ENCODE data around the gene SCN5A.

The SCN5A gene

DNA sequence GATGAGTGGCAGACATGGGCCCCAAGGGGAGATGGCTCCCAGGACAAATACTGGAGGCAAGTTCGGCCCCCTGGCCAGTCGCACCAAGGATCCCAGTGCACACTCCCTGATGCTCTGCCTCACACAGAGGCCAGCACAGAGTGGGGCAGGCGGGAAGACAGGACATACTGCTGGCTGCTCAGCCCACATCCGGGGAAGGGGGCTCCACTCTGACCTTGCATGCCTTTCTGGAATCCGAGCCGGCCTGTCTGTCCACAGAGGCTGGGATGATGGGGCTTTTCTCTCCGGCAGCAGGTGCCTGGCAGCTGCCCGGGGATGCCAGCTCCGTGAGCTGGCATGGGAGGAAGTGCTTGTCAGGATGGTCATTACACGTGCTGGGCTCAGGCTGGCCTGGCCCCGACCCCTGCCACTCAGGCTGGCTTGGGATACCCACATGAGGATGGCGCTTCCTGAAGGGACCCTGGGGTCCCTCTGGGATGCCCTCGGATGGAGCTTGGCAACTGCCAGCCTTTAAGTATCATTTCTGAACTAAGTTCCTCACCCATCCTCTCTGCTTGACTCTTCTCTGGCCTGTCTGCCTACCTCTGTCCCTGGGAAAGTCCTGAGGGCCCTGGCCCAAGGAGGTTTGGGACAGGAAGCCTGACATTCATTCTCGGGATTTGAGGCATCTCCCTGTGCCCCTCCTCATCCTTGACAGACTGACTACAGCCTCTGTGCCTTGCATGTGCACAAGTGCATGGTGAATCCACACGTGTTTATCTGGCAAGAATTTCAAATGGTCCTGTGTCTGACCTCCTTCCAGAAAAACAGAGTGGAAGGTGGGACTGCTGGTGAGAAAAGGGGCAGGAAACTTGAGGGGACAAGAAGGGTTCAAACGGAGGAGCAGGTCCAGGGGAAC, 106.8 kb downstream of the SCN5A start:
- no peak for DNase-seq (ENCODE audit: low read depth in 2 of 2)

DNA sequence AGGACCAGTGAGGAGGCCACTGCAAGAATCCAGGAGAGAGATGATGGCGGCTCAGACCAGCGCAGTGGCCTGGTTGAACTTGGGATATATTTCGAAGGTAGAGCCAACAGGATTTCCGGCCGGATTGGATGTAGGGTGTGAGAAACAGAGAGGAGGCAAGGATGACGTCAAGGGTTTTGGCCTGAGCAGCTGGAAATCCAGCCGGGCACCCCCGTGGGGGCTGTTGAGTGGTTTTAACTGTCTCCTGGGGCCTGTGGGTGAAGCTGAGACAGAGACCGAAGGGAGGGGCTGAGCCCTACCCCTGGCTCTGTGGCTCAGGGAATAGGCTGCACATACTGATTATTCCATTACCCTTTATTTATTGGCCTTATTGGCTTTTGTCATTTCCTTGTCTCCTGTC, 107.7 kb downstream of the SCN5A start:
- DNase-seq (ENCODE audit: low read depth in 2 of 2), result no peak

- no peak for DNase-seq (ENCODE audit: low read depth in 2 of 2)
Observed at GRCh38 chr3:38538773-38539353, 110.6 kb downstream of the SCN5A start.

- DNase-seq (ENCODE audit: low read depth in 2 of 2), result no peak
Observed at GRCh38 chr3:38536671-38537070, 112.8 kb downstream of the SCN5A start.

- no peak for DNase-seq (ENCODE audit: low read depth in 2 of 2)
Observed at GRCh38 chr3:38534604-38535003, 114.9 kb downstream of the SCN5A start.

GRCh38 chr3:38534180-38534579, 115.3 kb downstream of the SCN5A start:
- DNase-seq (ENCODE audit: low read depth in 2 of 2), result no peak

DNA sequence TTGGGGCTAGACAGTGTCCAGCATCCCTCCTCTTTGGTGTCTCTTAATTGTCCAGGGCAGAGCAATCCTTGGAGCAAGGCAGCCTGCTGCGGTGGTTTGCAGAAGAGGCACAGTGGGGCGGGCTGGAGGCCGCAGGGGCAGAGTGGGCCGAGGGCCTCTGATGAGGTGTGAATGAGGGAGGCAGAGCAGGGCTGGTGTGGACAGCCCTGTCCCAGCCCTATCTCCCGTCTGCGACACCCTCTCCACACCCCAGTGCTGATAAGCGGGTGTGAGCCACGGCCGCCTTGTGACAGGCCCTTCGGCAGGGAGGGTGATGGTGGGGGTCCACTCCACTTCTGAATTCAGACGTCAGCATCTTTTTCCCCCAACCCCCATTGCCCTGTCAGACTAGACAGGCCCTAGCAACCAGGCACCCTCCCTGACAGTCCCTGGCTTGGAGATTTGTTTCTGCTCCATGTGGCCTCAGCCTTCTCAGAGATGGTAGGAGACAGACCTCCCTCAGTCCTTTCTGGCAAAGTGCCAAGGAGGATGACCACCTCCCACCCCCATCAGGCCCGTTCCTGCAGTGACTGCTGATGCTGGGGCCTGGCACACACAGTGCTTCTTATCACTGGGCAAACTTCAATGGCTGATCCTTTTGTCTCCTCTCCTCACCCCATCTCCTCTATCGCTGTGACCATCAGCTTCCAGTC, 116.1 kb downstream of the SCN5A start:
- no peak for DNase-seq (ENCODE audit: low read depth in 2 of 2)

- no peak for DNase-seq (ENCODE audit: low read depth in 2 of 2)
Observed at GRCh38 chr3:38532529-38532928, 117.0 kb downstream of the SCN5A start.

- DNase-seq (ENCODE audit: low read depth in 2 of 2), result no peak
Observed at GRCh38 chr3:38528457-38528856, 121.0 kb downstream of the SCN5A start.

DNA sequence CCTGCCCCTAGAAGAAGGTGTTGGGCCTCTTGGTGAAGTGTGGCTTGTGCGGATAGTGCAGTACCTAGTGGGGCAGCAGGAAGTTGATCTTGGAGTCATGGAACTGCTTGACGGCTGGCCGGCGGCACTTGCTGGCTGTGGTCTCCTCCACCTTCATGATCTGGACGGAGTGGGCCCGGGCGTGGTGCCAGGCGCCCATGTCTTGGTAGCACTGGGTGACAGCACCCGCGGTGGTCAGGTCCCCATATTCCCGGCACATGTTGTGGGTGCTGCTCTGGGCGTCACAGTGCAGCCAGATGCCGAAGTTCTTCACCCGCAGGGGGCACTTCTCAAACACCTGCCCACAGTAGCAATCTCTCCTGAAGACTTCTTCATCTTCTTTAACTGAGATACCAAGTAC, 122.7 kb downstream of the SCN5A start:
- DNase-seq (ENCODE audit: low read depth in 2 of 2), result no peak

DNA sequence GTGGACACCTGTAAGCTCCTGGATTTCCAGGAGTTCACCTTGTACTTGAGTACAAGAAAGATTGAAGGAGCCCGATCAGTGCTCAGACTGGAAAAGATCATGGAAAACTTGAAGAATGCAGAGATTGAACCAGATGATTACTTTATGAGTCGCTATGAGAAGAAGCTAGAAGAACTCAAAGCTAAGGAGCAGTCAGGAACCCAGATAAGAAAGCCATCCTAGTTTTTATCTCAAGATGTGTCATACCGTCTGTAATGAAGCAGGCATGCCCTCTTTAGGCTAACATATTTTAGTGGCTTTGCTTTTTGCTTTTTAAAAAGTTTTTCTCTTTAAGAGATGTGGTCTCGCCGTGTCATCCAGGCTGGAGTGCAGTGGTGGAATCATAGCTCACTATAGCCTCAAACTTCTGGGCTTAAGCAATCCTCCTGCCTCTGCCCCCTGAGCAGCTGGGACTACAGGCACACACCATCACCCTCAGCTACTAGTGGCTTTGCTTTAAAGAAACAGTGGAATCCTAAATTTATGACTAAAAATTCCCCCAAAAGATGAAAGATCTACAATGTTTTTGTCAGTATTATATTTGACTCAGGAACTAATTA, 125.2 kb downstream of the SCN5A start:
- no peak for DNase-seq (ENCODE audit: low read depth in 2 of 2)

GRCh38 chr3:38522002-38522401, 127.5 kb downstream of the SCN5A start:
- DNase-seq (ENCODE audit: low read depth in 2 of 2), result no peak

- peak in 1 of 2 experiments; percentile 13 for DNase-seq (ENCODE audit: low read depth in 2 of 2)
Observed at GRCh38 chr3:38521391-38521987, 128.0 kb downstream of the SCN5A start.

GRCh38 chr3:38519651-38520050, 129.8 kb downstream of the SCN5A start:
- DNase-seq (ENCODE audit: low read depth in 2 of 2), result no peak

DNA sequence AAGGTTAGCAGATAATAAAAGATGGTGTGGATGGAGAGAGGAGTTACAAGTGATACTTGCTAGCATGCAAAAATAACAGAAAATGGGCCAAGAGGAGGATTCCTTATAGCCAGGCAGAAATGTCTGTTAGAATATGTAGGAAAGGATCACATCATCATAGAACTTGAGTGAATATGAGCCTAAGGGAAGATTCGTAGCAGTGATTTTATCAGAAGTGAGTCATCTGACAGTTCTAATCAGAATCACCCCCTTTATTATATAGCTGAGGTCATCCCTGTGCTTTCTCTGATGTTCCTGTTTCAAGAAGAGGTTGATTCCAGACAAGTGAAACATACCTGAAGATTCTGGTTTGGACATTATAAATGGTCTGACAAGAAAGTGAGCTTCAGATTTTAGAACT, 130.5 kb downstream of the SCN5A start:
- no peak for DNase-seq (ENCODE audit: low read depth in 2 of 2)

DNA sequence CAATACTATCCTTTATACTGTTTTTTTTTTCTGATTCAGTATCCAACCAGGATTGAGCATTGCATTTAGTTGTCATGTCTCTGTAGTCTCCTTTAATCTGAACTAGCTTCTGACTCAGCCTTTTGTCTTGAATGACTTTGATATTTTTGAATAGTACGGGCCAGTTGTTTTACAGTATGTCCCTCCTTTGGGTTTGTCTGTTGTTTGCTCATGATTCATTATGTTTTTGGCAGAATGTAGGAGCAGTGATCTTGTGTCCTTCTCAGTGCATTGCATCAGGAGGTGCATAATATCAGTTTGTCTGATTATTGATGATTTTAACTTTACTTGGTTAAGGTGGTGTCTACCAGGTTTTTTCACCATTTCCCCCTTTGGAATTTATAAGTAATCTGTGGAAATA, 132.8 kb downstream of the SCN5A start:
- DNase-seq (ENCODE audit: low read depth in 2 of 2), result no peak

GRCh38 chr3:38515367-38515766, 134.1 kb downstream of the SCN5A start:
- DNase-seq (ENCODE audit: low read depth in 2 of 2), result no peak

DNA sequence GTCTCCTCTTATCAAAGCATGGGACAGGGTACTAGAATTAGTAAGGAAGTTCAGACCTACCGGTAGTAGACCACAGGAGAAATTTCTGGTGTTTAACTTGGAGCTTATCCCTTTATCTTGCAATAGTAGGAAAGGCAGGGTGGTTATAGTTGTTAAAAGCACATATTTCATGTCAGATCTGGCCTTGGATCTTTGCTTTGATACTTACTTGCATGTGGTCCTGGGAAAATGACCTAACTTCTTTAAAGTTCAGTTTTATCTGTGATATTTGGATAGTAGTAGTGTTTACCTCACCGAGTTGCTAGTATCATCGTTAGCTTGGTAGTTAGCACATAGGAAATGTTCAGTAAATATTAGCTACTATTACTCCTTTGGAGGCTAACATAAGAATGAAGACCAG, 137.9 kb downstream of the SCN5A start:
- no peak for DNase-seq (ENCODE audit: low read depth in 2 of 2)

DNA sequence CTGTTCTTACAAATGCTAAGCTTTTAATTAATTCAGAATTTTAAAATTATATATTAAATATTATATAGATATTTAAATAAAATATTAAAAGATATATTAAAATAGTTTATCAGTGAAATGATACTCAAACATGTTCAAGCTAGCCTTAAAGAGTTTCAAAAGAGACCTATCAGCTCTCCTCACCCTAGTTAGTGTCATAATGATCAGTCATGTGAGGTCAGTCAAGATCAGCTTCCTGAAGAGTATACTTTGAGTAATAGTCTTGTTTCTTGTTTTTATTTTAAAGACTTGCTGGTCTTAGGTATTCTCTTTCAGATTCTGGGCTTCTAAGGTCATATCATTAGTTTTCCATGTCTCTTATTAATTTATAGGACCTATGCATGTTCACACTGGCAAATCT, 138.9 kb downstream of the SCN5A start:
- DNase-seq (ENCODE audit: low read depth in 2 of 2), result no peak

DNA sequence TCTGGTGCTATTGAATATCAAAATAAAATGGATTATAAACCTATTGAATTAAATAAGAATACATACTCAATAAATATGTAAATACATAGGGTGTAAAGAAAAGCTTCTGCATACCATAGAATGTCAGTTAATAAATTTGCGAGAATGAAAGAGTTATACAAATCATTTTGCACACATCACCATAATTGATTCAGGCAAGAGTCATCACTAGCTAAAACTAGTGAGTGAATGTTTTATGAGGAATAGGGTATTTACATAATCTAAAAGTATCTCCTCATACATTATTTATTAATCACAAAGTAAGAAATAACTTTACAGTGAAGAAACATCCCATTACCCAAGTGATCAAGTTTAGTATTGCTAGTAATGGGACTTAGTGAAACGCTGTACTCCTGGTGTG, 139.8 kb downstream of the SCN5A start:
- no peak for DNase-seq (ENCODE audit: low read depth in 2 of 2)

DNA sequence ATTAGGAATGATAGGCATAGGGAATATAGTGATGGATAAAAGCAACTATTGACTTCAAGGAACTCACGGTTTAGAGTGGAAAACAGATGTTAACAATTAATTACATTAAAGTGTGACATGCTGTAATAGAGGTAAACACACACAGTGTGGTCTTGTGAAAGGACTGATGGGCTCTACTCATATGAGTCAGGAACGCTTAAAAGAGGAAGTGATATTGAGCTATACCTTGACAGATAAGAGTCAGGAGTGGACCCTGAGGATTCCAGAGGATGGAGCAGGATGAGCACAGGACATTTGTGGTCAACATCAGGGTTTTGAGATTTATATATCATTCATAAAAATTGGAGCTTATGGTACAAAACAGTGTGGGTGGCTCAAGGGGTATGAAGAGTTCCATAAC, 142.4 kb downstream of the SCN5A start:
- DNase-seq (ENCODE audit: low read depth in 2 of 2), result no peak

All from fibroblast of skin of left biceps (primary cell).